Aorta (tissue), 5 donors: ENCODE measurements around the gene CAPZA3. TPM values are rescaled to one million over a fixed set of nuclear protein-coding genes. Genes with fewer than 3 reads are reported as not detected.
A peak's percentile ranks its signal among the peaks of the same experiment; 100 is the strongest.
"Not testable (repeated sequence)": the region's sequence is repeated elsewhere in the genome, so short reads cannot be mapped to it uniquely, and the experiment has no call there.

Source experiments
- ATAC-seq: fragments of 200-7000 bp; cut with Tn5 transposase; one replicate; pipeline ENCODE4 v1.9.1; 2022; ENCODE audit warnings: moderate library complexity; ENCODE audit not compliant: low FRiP score
- DNase-seq, 2 donors: peaks; one replicate each; pipeline ENCODE4 v3.0.0-alpha.2; 2020
- H3K27ac ChIP-seq, 2 donors: one replicate each; pipeline ENCODE4 v1.5.1; 2013; ENCODE audit warnings: low read length in 2 of 2, mild to moderate bottlenecking in 2 of 2, moderate library complexity in 2 of 2, control low read depth in 1 of 2, inconsistent platforms in 1 of 2, low read depth in 1 of 2
- H3K27me3 ChIP-seq, 2 donors: one replicate each; pipeline ENCODE4 v1.6.1; 2013; ENCODE audit warnings: control low read depth in 1 of 2, low read length in 1 of 2, mild to moderate bottlenecking in 1 of 2, moderate library complexity in 1 of 2; ENCODE audit not compliant: insufficient read depth in 2 of 2, control insufficient read depth in 1 of 2
- H3K36me3 ChIP-seq, 2 donors: one replicate each; pipeline ENCODE4 v1.6.1; 2013; ENCODE audit warnings: control low read depth in 1 of 2, low read length in 1 of 2, mild to moderate bottlenecking in 1 of 2; ENCODE audit not compliant: insufficient read depth in 2 of 2, control insufficient read depth in 1 of 2
- H3K4me1 ChIP-seq, 2 donors: one replicate each; pipeline ENCODE4 v1.6.1; 2013; ENCODE audit warnings: low read length in 2 of 2, control low read depth in 1 of 2, mild to moderate bottlenecking in 1 of 2, moderate library complexity in 1 of 2; ENCODE audit not compliant: insufficient read depth in 2 of 2, control insufficient read depth in 1 of 2
- H3K4me3 ChIP-seq, 2 donors: one replicate each; pipeline ENCODE4 v1.5.1; 2013; ENCODE audit warnings: low read length in 2 of 2, control low read depth in 1 of 2, mild to moderate bottlenecking in 1 of 2
- H3K9me3 ChIP-seq: one replicate; pipeline ENCODE4 v1.6.1; 2013; ENCODE audit warnings: mild to moderate bottlenecking, low read length; ENCODE audit not compliant: control insufficient read depth
- WGBS, 2 donors: extraction: QIAGEN DNeasy Blood & Tissue Kit; methylation state at CpG; one replicate each; pipeline ENCODE4 v1.1.7; 2013; 5-methylcytosine and 5-hydroxymethylcytosine counted together
- intact Hi-C, 2 donors: fragments of 100-400 bp; cut with DNase I; formaldehyde crosslinking; loops; one replicate each; pipeline versions ENCODE4 v1.14.2 to v1.15.0; 2022
- long read RNA-seq, 2 donors: library from polyadenylated mRNA; unstranded; transcript quantifications; one replicate each; pipeline ENCODE4 v2.0.0, GENCODE V29; 2020 to 2021
- polyA plus RNA-seq, 2 donors: library from polyadenylated mRNA; stranded (reverse); fragments of 200-250 nt; gene quantifications; one replicate each; pipeline ENCODE4 v1.2.3, GENCODE V29; 2013
- total RNA-seq, 2 donors: library from RNA; stranded (reverse); fragmentation: NEBNext Ultra II Directional; extraction: Animal tissue kit (Norgen Biotek cat#: 25700); gene quantifications; one replicate each; pipeline ENCODE4 v1.2.1, GENCODE V29; 2021
- donor health status: healthy with polysubstance abuse.
- donor health status: Bipolar disorder and iron deficiency.
- donor health status: DM: no; HTN: no; CAD: no.
- donor health status: DM: no; HTN: no; CAD: no.
- donor health status: DM: yes; HTN: yes; CAD: no.

CAPZA3 gene
- total RNA-seq = not detected
- not detected for polyA plus RNA-seq
- long read RNA-seq, donor 1 = 0 reads
- long read RNA-seq, donor 2 = 0 reads

GRCh38 chr12:18737819-18738218 lies at the start of gene CAPZA3, which contains the start of gene PLCZ1:
Gene CAPZA3 (plus strand): TSS chr12:18738119. CDS start chr12:18738269, 150 bp downstream.
Gene PLCZ1 (minus strand): TSS chr12:18738012. CDS start chr12:18737371, 641 bp downstream.
- Histone ChIP-seq H3K36me3 (no peaks in the 10 kb centered on the region), H3K27me3 (no peaks in the 10 kb centered on the region), H3K4me3 (no peak within 1 kb of the TSS), H3K9me3 (peaks cover 2% of the 10 kb centered on the region), H3K27ac (no peak within 1 kb of the TSS), H3K4me1 (no peaks in the 10 kb centered on the region)
- 88 to 89% methylated on average over 2 of the region's 2 CpGs for WGBS, 2 donors
- intact Hi-C loops = no loop called here
- DNase-seq = no peak
- no peak for ATAC-seq

GRCh38 chr12:18689771-18690170 lies 48.1 kb upstream of the CAPZA3 start:
- 74 to 79% methylated on average over 3 of the region's 3 CpGs for whole genome bisulfite sequencing, 2 donors
- Histone ChIP-seq H3K4me3 (no peak overlapping the region), H3K4me1 (no peaks in the 10 kb centered on the region), H3K27ac (no peak overlapping the region), H3K9me3 (no peaks in the 10 kb centered on the region), H3K36me3 (no peaks in the 10 kb centered on the region), H3K27me3 (no peaks in the 10 kb centered on the region)
- no peak for DNase-seq
- no peak for ATAC-seq
- intact Hi-C loops = no loop called here

- no peak for DNase-seq
- Histone ChIP-seq H3K27me3 (no peaks in the 10 kb centered on the region), H3K4me1 (no peaks in the 10 kb centered on the region), H3K4me3 (no peak overlapping the region), H3K27ac (no peak overlapping the region), H3K36me3 (no peaks in the 10 kb centered on the region), H3K9me3 (no peaks in the 10 kb centered on the region)
- WGBS, 2 donors = 93 to 94% methylated on average over 4 of the region's 4 CpGs
- ATAC-seq = no peak
- intact Hi-C loops = no loop called here
These were observed 47.3 kb upstream of the CAPZA3 start for GRCh38 chr12:18690653-18691052.

GRCh38 chr12:18693986-18694385 lies 43.9 kb upstream of the CAPZA3 start:
- H3K36me3 ChIP-seq, H3K27me3 ChIP-seq, DNase-seq, intact Hi-C loops, H3K4me1 ChIP-seq, ATAC-seq, H3K9me3 ChIP-seq, H3K4me3 ChIP-seq, H3K27ac ChIP-seq: not testable (repeated sequence)
- 74 to 79% methylated on average over 5 of the region's 5 CpGs for WGBS, 2 donors

GRCh38 chr12:18696971-18697602 lies 40.8 kb upstream of the CAPZA3 start:
- Histone ChIP-seq H3K27me3 (no peaks in the 10 kb centered on the region), H3K4me1 (no peaks in the 10 kb centered on the region), H3K4me3 (no peak overlapping the region), H3K9me3 (no peaks in the 10 kb centered on the region), H3K36me3 (no peaks in the 10 kb centered on the region), H3K27ac (no peak overlapping the region)
- DNase-seq = no peak
- intact Hi-C loops = no loop called here
- ATAC-seq = no peak

- DNase-seq (peak in 1 of 2 donors; percentile 40), ATAC-seq (peak; percentile 83)
- intact Hi-C loops = no loop called here
- WGBS, 2 donors = 11 to 15% methylated on average over 3 of the region's 3 CpGs
- Histone ChIP-seq H3K27ac (no peak overlapping the region), H3K36me3 (no peaks in the 10 kb centered on the region), H3K27me3 (no peaks in the 10 kb centered on the region), H3K9me3 (no peaks in the 10 kb centered on the region), H3K4me1 (no peaks in the 10 kb centered on the region), H3K4me3 (no peak overlapping the region)
These were observed 37.6 kb upstream of the CAPZA3 start for GRCh38 chr12:18700271-18700670.

- Histone ChIP-seq H3K27me3 (no peaks in the 10 kb centered on the region), H3K36me3 (no peaks in the 10 kb centered on the region), H3K27ac (no peak overlapping the region), H3K4me3 (no peak overlapping the region), H3K4me1 (no peaks in the 10 kb centered on the region), H3K9me3 (no peaks in the 10 kb centered on the region)
- DNase-seq (no peak), ATAC-seq (no peak)
- WGBS, 2 donors = 48 to 52% methylated on average over 2 of the region's 2 CpGs
- intact Hi-C loops = no loop called here
These were observed 34.6 kb upstream of the CAPZA3 start for GRCh38 chr12:18703321-18703720.

- no peaks in the 10 kb centered on the region for H3K4me1 ChIP-seq
- H3K4me3 ChIP-seq = no peak overlapping the region
- H3K36me3 ChIP-seq = no peaks in the 10 kb centered on the region
- WGBS, 2 donors = 63 to 64% methylated on average over 2 of the region's 2 CpGs
- DNase-seq (no peak), ATAC-seq (no peak)
- H3K9me3 ChIP-seq = no peaks in the 10 kb centered on the region
- no peaks in the 10 kb centered on the region for H3K27me3 ChIP-seq
- H3K27ac ChIP-seq = no peak overlapping the region
- intact Hi-C loops = no loop called here
These were observed 34.0 kb upstream of the CAPZA3 start for GRCh38 chr12:18703911-18704310.

GRCh38 chr12:18706798-18707197 lies 31.1 kb upstream of the CAPZA3 start:
- Histone ChIP-seq H3K9me3 (no peaks in the 10 kb centered on the region), H3K4me1 (no peaks in the 10 kb centered on the region)
- WGBS, 2 donors = 93 to 96% methylated on average over 1 of the region's 1 CpG

More at GRCh38 chr12:18706798-18707197, 31.1 kb upstream of the CAPZA3 start:
- intact Hi-C loops = no loop called here
- DNase-seq (no peak), ATAC-seq (no peak)
- no peaks in the 10 kb centered on the region for H3K27me3 ChIP-seq
- no peak overlapping the region for H3K27ac ChIP-seq
- H3K36me3 ChIP-seq = no peaks in the 10 kb centered on the region
- no peak overlapping the region for H3K4me3 ChIP-seq
